WTC11 (cell line): ENCODE data around the gene CRB2.

ENCODE experiments used
- CREB1 ChIP-seq: sonication (generic); formaldehyde crosslinking; IDR thresholded peaks from 2 replicates; pipeline ENCODE4 v1.8.0; 2023; ENCODE audit warnings: mild to moderate bottlenecking, missing genetic modification reagents
- CTCF ChIP-seq: fragments of 200-600 bp; IDR thresholded peaks from 2 replicates; pipeline ENCODE4 v1.8.0; 2022; ENCODE audit warnings: antibody characterized with exemption
- FOXK1 ChIP-seq: sonication (generic); formaldehyde crosslinking; IDR thresholded peaks from 2 replicates; pipeline ENCODE4 v1.8.0; 2022; ENCODE audit warnings: mild to moderate bottlenecking, moderate library complexity, missing genetic modification reagents
- JUN ChIP-seq: sonication (generic); formaldehyde crosslinking; IDR thresholded peaks from 2 replicates; pipeline ENCODE4 v1.8.0; 2023; ENCODE audit warnings: mild to moderate bottlenecking, missing genetic modification reagents
- MAX ChIP-seq: sonication (generic); formaldehyde crosslinking; IDR thresholded peaks from 2 replicates; pipeline ENCODE4 v1.8.0; 2022; ENCODE audit warnings: mild to moderate bottlenecking, missing genetic modification reagents
- NR3C1 ChIP-seq: sonication (generic); formaldehyde crosslinking; conservative IDR thresholded peaks from 2 replicates; pipeline ENCODE4 v1.8.1; 2023; ENCODE audit warnings: low read depth, mild to moderate bottlenecking, missing genetic modification reagents
- SOX15 ChIP-seq: fragments of 250-450 bp; sonication (Bioruptor Pico); IDR thresholded peaks from 2 replicates; pipeline ENCODE4 v1.9.0; 2021; ENCODE audit warnings: mild to moderate bottlenecking

DNA sequence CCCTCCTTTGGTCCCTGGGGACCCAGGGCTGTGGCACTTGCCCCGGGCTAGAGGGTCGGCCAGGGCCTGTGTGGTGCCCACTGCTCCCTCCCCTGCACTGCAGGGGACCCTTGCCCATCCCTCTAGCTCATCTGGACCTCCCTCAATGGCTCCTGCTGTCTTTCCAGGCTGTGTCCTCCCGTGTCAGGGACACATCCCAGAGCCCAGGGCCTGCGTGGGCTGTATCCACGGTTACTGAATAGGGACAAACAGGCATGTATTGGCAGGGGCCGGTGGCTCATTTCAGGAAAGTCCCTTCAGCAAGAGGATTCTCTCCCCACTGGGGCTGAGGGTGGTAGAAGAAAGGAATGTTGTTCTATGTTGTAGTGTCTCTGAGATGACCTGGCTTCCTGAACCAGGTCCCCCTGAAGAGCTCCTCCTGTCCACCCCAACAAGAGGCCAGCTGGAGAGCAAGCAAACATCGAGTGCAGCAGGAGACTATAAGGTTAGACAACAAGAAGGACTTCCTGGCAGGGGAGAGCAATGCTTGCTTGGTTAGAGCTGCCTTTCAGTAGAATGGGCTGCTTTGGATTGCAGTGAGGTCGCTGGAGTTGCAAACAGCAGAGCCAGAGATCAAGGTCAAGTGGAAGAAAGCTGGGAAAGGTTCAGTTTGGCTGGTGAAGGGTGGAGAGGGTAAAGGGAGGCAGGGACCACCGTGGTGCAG, 1.0 kb upstream of the CRB2 start:
- TF ChIP-seq MAX (CRISPR knock-in tag): no peak
- TF ChIP-seq CTCF: no peak
- TF ChIP-seq FOXK1 (CRISPR knock-in tag): no peak
- TF ChIP-seq NR3C1 (CRISPR knock-in tag): no peak
- TF ChIP-seq CREB1 (CRISPR knock-in tag): no peak
- TF ChIP-seq SOX15 (CRISPR knock-in tag): no peak
- no peak for TF ChIP-seq JUN
